ENCODE data around the gene NCOR1. TPM values are rescaled to one million over a fixed set of nuclear protein-coding genes. Genes with fewer than 3 reads are reported as not detected.

The NCOR1 gene
- polyA plus RNA-seq, 3 donors: 23.2 to 47.0 (median 37.9) TPM

- H3K4me2 ChIP-seq (replicated peaks; ENCODE audit: extremely low read depth, low read length, poor library complexity, severe bottlenecking): no peak overlapping the region
- no peak overlapping the region for H3K4me3 ChIP-seq (replicated peaks in 1 of 3; ENCODE audit: low read depth in 2 of 3, low read length in 3 of 3)
- H3K4me1 ChIP-seq (ENCODE audit: control insufficient read depth in 1 of 2, insufficient read depth in 2 of 2, low read length in 2 of 2): no peaks in the 10 kb centered on the region
- Mint-ChIP-seq H3K4me3 (no peak overlapping the region), H3K27ac (no peak overlapping the region), H3K27me3 (ENCODE audit: low read depth in 3 of 3) (peaks cover 0 to 1% (median 0%) of the 10 kb centered on the region in 3 donors), H3K4me1 (no peaks in the 10 kb centered on the region), H3K9me3 (peaks cover 0 to 3% (median 0%) of the 10 kb centered on the region in 7 donors), H3K36me3 (peaks cover 76 to 88% of the 10 kb centered on the region in 2 donors)
- no peaks in the 10 kb centered on the region for H3K27me3 ChIP-seq (ENCODE audit: control insufficient read depth in 2 of 2, insufficient read depth in 2 of 2, low read length in 2 of 2)
- no peaks in the 10 kb centered on the region for H3K79me2 ChIP-seq (ENCODE audit: insufficient read depth, low read length)
- peaks cover 94 to 99% of the 10 kb centered on the region in 2 donors for H3K36me3 ChIP-seq (replicated peaks in 1 of 2; ENCODE audit: control insufficient read depth in 1 of 2, insufficient read depth in 2 of 2, low read length in 2 of 2)
- intact Hi-C loops (cut with micrococcal nuclease): no loop called here
- H2AFZ ChIP-seq (ENCODE audit: insufficient read depth, low read depth, low read length, poor library complexity, severe bottlenecking): no peak overlapping the region
- no peak overlapping the region for H3K9ac ChIP-seq (ENCODE audit: insufficient read depth, low read length, poor library complexity, severe bottlenecking)
- no peaks in the 10 kb centered on the region for H3K9me3 ChIP-seq (replicated peaks in 1 of 2; ENCODE audit: control insufficient read depth in 1 of 2, insufficient read depth in 1 of 2, low read length in 2 of 2)
- TF ChIP-seq CTCF (IDR thresholded peaks at IDR 0.05): no peak
- DNase-seq: no peak
- peaks cover 14% of the 10 kb centered on the region for H4K20me1 ChIP-seq (ENCODE audit: insufficient read depth, low read length)
- WGBS (ENCODE audit: insufficient coverage): 97% methylated on average over 9 of the region's 10 CpGs
- no peak overlapping the region for H3K27ac ChIP-seq (ENCODE audit: low read depth in 1 of 2, low read length in 2 of 2)
Observed at GRCh38 chr17:16044487-16044886, 170.8 kb downstream of the NCOR1 start.

GRCh38 chr17:16040710-16041251, 174.6 kb downstream of the NCOR1 start:
- Mint-ChIP-seq H3K4me3 (no peak overlapping the region), H3K4me1 (no peaks in the 10 kb centered on the region), H3K9me3 (peaks cover 0 to 5% (median 0%) of the 10 kb centered on the region in 7 donors), H3K27ac (no peak overlapping the region), H3K27me3 (ENCODE audit: low read depth in 3 of 3) (peaks cover 0 to 1% (median 0%) of the 10 kb centered on the region in 3 donors), H3K36me3 (peaks cover 80 to 91% of the 10 kb centered on the region in 2 donors)
- Histone ChIP-seq H3K79me2 (ENCODE audit: insufficient read depth, low read length) (no peaks in the 10 kb centered on the region), H2AFZ (ENCODE audit: insufficient read depth, low read depth, low read length, poor library complexity, severe bottlenecking) (no peak overlapping the region), H3K9me3 (replicated peaks in 1 of 2; ENCODE audit: control insufficient read depth in 1 of 2, insufficient read depth in 1 of 2, low read length in 2 of 2) (no peaks in the 10 kb centered on the region), H3K9ac (ENCODE audit: insufficient read depth, low read length, poor library complexity, severe bottlenecking) (no peak overlapping the region), H3K36me3 (replicated peaks in 1 of 2; ENCODE audit: control insufficient read depth in 1 of 2, insufficient read depth in 2 of 2, low read length in 2 of 2) (peaks cover 94 to 99% of the 10 kb centered on the region in 2 donors), H3K27me3 (ENCODE audit: control insufficient read depth in 2 of 2, insufficient read depth in 2 of 2, low read length in 2 of 2) (no peaks in the 10 kb centered on the region), H3K27ac (ENCODE audit: low read depth in 1 of 2, low read length in 2 of 2) (no peak overlapping the region), H4K20me1 (ENCODE audit: insufficient read depth, low read length) (peaks cover 11% of the 10 kb centered on the region), H3K4me1 (ENCODE audit: control insufficient read depth in 1 of 2, insufficient read depth in 2 of 2, low read length in 2 of 2) (no peaks in the 10 kb centered on the region), H3K4me3 (replicated peaks in 1 of 3; ENCODE audit: low read depth in 2 of 3, low read length in 3 of 3) (no peak overlapping the region), H3K4me2 (replicated peaks; ENCODE audit: extremely low read depth, low read length, poor library complexity, severe bottlenecking) (no peak overlapping the region)
- no peak for TF ChIP-seq CTCF (IDR thresholded peaks at IDR 0.05)
- DNase-seq: no peak
- intact Hi-C loops (cut with micrococcal nuclease): no loop called here
- 91% methylated on average over 2 of the region's 4 CpGs for WGBS (ENCODE audit: insufficient coverage)

All from CD14-positive monocyte (primary cell).